Measurements from ENCODE around the gene ATPAF2. TPM values are rescaled to one million over a fixed set of nuclear protein-coding genes. Genes with fewer than 3 reads are reported as not detected.

Gene ATPAF2
- total RNA-seq, 2 experiments from 2014 or later, result 22.9 to 29.9 TPM

DNA sequence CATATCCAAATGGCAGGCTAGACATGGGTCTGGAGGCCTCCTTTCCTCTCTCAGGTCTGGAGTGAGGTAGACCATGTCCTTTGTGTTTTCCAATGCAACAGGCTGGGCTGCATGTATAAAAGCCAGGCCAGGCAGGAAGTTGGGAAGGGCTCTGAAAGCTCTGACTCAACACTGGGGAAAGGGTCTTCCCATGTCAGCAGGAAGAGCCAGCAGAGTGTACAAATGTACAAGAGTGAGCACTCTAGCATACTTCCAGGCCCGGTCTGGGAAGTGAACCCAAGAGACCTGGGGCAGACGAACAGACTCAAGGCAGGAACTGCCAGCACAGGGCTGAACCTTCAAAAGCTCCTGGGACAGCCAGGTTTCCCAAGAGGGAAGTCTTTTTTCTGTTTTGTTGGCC lies 7.0 kb downstream of the ATPAF2 start:
- ATAC-seq (ENCODE audit: low read depth), result no peak
- Mint-ChIP-seq H3K4me1 (peaks cover 14% of the 10 kb centered on the region), H3K27ac (no peak overlapping the region), H3K9me3 (no peaks in the 10 kb centered on the region), H3K4me3 (no peak overlapping the region), H3K27me3 (no peaks in the 10 kb centered on the region), H3K36me3 (peaks cover 5% of the 10 kb centered on the region)
- POLR2A ChIA-PET, result no interaction called here
- DNase-seq, result no peak

DNA sequence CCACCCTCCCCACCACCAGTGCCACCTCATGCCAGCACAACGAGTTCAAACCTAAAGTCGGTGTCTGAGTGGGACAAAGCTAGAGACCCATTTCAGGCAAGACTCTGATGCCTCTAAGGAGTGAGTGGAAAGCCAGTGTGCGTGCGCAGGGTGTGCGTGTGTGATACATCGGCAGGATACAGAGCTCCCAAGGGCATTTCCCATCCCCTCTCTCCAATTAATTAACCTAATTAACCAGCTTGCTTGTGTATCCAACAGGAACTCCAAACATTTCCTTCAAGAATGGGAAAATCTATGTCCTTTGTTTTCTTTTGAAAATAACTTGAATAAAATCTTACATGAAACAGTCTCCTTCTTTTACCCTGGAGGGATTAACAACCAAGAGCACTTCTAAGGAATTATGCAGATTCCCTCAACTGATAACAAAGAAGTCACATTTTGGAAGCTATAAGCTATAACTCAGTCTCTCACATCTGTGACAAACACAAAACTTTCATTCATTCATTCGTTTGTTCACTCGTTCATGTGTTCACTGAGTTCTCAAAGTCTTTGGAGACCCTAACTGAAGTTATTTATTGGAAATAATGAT lies 9.9 kb downstream of the ATPAF2 start:
- peaks cover 7% of the 10 kb centered on the region for H3K36me3 Mint-ChIP-seq
- H3K4me3 Mint-ChIP-seq, result no peak overlapping the region
- no peaks in the 10 kb centered on the region for H3K27me3 Mint-ChIP-seq
- H3K4me1 Mint-ChIP-seq, result peaks cover 25% of the 10 kb centered on the region
- ATAC-seq (ENCODE audit: low read depth) (no peak), DNase-seq (no peak)
- POLR2A ChIA-PET, result interaction anchor here (0.7 kb wide), 1 partner anchor 9 kb away, joined by 5 read pairs; no protein-coding TSS in a partner anchor
- no peak overlapping the region for H3K27ac Mint-ChIP-seq
- H3K9me3 Mint-ChIP-seq, result no peaks in the 10 kb centered on the region

DNA sequence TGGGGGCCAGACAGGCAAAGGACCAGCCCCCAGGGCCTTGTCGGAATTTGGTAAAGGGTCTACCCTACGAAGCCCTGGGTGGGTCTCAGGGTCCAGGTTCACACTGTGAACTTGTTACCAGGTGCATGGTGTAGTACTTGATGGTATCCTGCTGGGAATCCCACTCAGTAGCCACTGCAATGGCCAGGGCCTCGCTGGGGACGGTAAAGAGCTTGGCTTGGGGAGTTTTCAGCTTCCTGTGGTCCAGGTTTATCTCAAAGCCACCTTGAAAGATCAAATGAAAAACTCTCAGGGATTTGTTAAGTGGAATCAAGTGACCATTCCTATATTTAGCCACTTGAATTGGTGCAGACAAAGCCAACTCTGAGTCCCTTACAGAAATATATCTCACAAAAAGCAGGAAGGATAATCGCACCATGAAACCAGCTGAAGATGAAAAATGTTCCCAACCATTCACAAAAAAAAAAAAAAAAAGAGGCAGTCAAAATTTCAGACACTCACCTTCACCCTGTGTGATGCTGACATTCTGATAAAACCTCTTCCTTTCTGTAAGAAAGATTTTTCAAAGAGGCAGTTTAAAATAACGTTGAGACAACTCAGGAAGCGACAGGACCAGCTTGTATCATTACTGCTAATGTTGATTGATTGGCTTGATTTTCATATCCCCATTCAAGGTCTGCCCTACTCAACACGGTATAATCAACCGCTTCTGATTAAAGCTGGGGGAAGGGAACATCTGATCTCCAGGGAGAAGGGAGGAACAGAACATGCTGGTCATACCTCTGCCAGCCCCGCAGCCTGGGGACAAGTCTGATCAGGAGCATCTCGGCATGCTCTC lies 10.6 kb downstream of the ATPAF2 start:
- Mint-ChIP-seq H3K4me3 (no peak overlapping the region), H3K27ac (no peak overlapping the region)
- DNase-seq, result no peak

GRCh38 chr17:18027280-18027679 lies 11.7 kb downstream of the ATPAF2 start:
- peaks cover 17% of the 10 kb centered on the region for H3K4me1 Mint-ChIP-seq
- H3K27me3 Mint-ChIP-seq, result no peaks in the 10 kb centered on the region
- H3K4me3 Mint-ChIP-seq, result no peak overlapping the region
- no peaks in the 10 kb centered on the region for H3K9me3 Mint-ChIP-seq
- ATAC-seq (ENCODE audit: low read depth) (no peak), DNase-seq (no peak)
- no peak overlapping the region for H3K27ac Mint-ChIP-seq
- H3K36me3 Mint-ChIP-seq, result peaks cover 7% of the 10 kb centered on the region
- POLR2A ChIA-PET, result interaction anchor here (1.0 kb wide), 1 partner anchor 54 kb away, joined by 3 read pairs; the partner anchor contains the start of gene DRC3

More for the DNA sequence above, 10.6 kb downstream of the ATPAF2 start:
- ATAC-seq (ENCODE audit: low read depth), result no peak
- Mint-ChIP-seq H3K36me3 (peaks cover 7% of the 10 kb centered on the region), H3K4me1 (peaks cover 21% of the 10 kb centered on the region), H3K9me3 (no peaks in the 10 kb centered on the region), H3K27me3 (no peaks in the 10 kb centered on the region)
- POLR2A ChIA-PET, result interaction anchor here (0.6 to 1.0 kb wide), 4 partner anchors 55 to 115 kb away, joined by 3 to 5 read pairs (median 3); partner anchors contain the start of gene DRC3

GRCh38 chr17:18025945-18026776 lies 12.8 kb downstream of the ATPAF2 start:
- H3K27ac Mint-ChIP-seq, result no peak overlapping the region
- no peaks in the 10 kb centered on the region for H3K9me3 Mint-ChIP-seq
- peaks cover 7% of the 10 kb centered on the region for H3K36me3 Mint-ChIP-seq
- no peaks in the 10 kb centered on the region for H3K27me3 Mint-ChIP-seq
- ATAC-seq (ENCODE audit: low read depth) (peak; percentile 99), DNase-seq (peak; percentile 44)
- peak overlapping the region; percentile 25 for H3K4me3 Mint-ChIP-seq
- H3K4me1 Mint-ChIP-seq, result peaks cover 17% of the 10 kb centered on the region
- POLR2A ChIA-PET, result no interaction called here

DNA sequence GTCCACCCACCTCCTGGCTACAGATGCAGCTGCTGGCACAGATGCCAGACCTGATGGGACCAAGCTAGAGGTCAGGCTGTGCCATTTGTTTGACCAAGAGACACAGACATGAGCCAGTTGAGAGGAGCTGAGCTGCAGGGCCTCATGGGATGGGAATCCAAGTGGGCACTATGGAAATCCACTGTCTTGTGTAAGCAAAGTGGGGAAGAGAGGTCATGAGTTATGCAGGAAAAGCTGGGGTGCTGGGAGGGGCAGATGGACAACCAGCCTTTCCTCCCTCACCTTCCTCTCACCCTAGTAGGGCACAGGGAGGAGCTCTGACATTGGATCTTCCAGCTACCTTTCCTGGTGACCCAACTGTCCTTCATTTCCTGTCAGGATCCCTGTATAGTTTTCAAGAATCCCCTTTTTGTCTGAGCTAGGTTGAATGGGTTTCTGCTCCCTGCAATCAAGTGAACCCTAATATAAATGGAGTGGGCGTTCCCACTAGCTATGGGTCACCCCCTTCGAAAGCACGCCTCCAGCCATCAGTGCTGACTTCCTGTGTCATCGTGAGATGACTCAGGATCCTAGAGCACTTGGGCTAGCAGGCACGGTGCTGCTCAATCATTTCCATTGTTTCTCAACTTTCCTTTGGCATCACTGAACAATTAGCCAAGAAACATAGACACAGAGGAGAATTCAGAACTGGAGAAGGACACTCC lies 13.6 kb downstream of the ATPAF2 start:
- POLR2A ChIA-PET, result no interaction called here
- Mint-ChIP-seq H3K36me3 (peaks cover 7% of the 10 kb centered on the region), H3K4me3 (peak overlapping the region; percentile 25), H3K27me3 (no peaks in the 10 kb centered on the region), H3K9me3 (no peaks in the 10 kb centered on the region), H3K4me1 (peaks cover 17% of the 10 kb centered on the region), H3K27ac (no peak overlapping the region)
- DNase-seq (no peak), ATAC-seq (ENCODE audit: low read depth) (peak; percentile 46)

- no peaks in the 10 kb centered on the region for H3K27me3 Mint-ChIP-seq
- ATAC-seq (ENCODE audit: low read depth) (no peak), DNase-seq (no peak)
- POLR2A ChIA-PET, result no interaction called here
- H3K9me3 Mint-ChIP-seq, result no peaks in the 10 kb centered on the region
- H3K36me3 Mint-ChIP-seq, result peaks cover 4% of the 10 kb centered on the region
- peaks cover 8% of the 10 kb centered on the region for H3K4me1 Mint-ChIP-seq
- no peak overlapping the region for H3K27ac Mint-ChIP-seq
- no peak overlapping the region for H3K4me3 Mint-ChIP-seq
These were observed 17.6 kb downstream of the ATPAF2 start for GRCh38 chr17:18021372-18021771.

DNA sequence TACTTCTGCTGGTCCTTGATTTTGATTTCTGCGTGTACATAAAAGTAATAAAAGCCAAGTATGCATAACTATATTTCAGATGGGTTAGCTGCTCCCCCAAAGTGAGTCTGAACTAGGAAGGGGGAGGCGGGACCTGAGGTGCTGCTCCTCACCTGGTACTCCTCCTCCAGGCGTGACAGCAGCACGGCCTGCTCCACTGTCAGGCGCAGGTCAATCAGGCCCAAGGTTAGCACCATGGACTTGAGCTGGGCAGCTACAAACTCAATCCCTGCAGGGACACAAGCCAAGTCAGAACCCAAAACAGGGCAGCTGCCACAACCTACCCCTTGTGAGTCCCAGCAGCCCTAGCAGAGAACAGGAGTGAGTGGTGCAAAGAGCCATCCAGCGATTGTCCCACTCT lies 18.0 kb downstream of the ATPAF2 start:
- Mint-ChIP-seq H3K27ac (no peak overlapping the region), H3K27me3 (no peaks in the 10 kb centered on the region), H3K9me3 (no peaks in the 10 kb centered on the region), H3K4me3 (no peak overlapping the region), H3K4me1 (peaks cover 4% of the 10 kb centered on the region), H3K36me3 (peaks cover 4% of the 10 kb centered on the region)
- DNase-seq, result no peak
- POLR2A ChIA-PET, result no interaction called here
- ATAC-seq (ENCODE audit: low read depth), result no peak

DNA sequence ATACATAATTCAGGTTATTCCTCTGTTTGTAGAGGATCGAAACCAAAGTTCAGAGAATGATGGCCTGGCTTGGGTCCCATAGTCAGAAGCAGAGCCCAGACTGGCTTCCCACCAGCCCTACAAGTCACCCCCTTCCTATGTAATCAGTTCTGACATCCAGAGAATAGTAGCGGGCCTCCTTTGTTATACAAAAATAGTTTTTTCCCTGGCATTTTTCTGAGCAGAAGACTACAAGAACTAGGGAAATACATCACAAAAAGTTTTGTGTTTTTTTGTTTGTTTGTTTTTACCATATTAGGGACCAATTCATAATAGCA lies 19.2 kb downstream of the ATPAF2 start:
- H3K36me3 Mint-ChIP-seq, result peaks cover 1% of the 10 kb centered on the region
- ATAC-seq (ENCODE audit: low read depth), result no peak
- no peaks in the 10 kb centered on the region for H3K27me3 Mint-ChIP-seq
- no peaks in the 10 kb centered on the region for H3K9me3 Mint-ChIP-seq
- no peak for DNase-seq
- POLR2A ChIA-PET, result no interaction called here
- H3K27ac Mint-ChIP-seq, result no peak overlapping the region
- H3K4me1 Mint-ChIP-seq, result no peaks in the 10 kb centered on the region
- H3K4me3 Mint-ChIP-seq, result no peak overlapping the region

- H3K27me3 Mint-ChIP-seq, result no peaks in the 10 kb centered on the region
- no peaks in the 10 kb centered on the region for H3K4me1 Mint-ChIP-seq
- peaks cover 1% of the 10 kb centered on the region for H3K36me3 Mint-ChIP-seq
- POLR2A ChIA-PET, result no interaction called here
- no peak overlapping the region for H3K27ac Mint-ChIP-seq
- DNase-seq (no peak), ATAC-seq (ENCODE audit: low read depth) (no peak)
- no peaks in the 10 kb centered on the region for H3K9me3 Mint-ChIP-seq
- no peak overlapping the region for H3K4me3 Mint-ChIP-seq
These were observed 20.5 kb downstream of the ATPAF2 start for GRCh38 chr17:18018411-18018921.

DNA sequence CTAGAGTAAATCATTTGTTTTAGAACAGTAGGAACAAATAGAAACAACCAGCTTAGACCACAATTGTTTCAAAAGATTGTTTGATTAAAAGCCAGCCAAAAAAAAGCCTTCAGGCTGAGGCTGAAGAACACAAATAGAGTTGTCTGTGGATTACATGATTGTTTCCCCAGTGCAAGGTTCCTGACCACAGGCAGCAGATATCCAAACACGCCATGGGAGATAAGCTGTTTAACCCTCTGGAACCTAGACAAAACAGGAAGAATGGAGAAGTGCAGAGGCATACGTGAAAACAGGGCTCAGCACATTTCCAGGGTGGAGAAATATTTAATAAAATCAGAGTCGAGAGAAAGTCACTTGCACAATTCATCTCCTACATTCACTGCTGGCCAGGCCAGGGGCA lies 21.0 kb downstream of the ATPAF2 start:
- no peak for DNase-seq
- peaks cover 1% of the 10 kb centered on the region for H3K36me3 Mint-ChIP-seq
- H3K4me3 Mint-ChIP-seq, result no peak overlapping the region
- no peak for ATAC-seq (ENCODE audit: low read depth)
- H3K9me3 Mint-ChIP-seq, result no peaks in the 10 kb centered on the region
- no peaks in the 10 kb centered on the region for H3K27me3 Mint-ChIP-seq
- H3K27ac Mint-ChIP-seq, result no peak overlapping the region
- POLR2A ChIA-PET, result no interaction called here
- no peaks in the 10 kb centered on the region for H3K4me1 Mint-ChIP-seq

DNA sequence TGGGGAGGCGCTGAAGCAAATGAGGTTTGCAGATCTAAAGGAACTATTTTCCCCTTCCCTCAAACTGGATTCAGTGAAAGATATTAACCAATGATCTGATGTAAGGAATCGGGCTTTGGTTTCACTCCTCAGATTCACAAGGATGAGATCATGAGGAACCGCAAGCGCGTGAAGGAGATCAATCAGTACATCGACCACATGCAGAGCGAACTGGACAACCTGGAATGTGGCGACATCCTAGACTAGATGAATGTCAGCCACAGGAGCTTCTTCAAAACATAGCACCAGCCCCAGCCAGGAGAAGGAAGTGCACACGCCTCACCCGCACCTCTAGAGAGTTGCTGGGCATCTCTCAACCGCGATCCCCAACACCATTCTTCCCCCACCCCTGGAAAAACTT lies 22.5 kb downstream of the ATPAF2 start:
- no peak overlapping the region for H3K4me3 Mint-ChIP-seq
- no peak for DNase-seq
- no peaks in the 10 kb centered on the region for H3K9me3 Mint-ChIP-seq
- no peaks in the 10 kb centered on the region for H3K27me3 Mint-ChIP-seq
- H3K27ac Mint-ChIP-seq, result no peak overlapping the region
- no peaks in the 10 kb centered on the region for H3K4me1 Mint-ChIP-seq
- POLR2A ChIA-PET, result no interaction called here
- no peak for ATAC-seq (ENCODE audit: low read depth)
- peaks cover 1% of the 10 kb centered on the region for H3K36me3 Mint-ChIP-seq

GRCh38 chr17:18015593-18015992 lies 23.4 kb downstream of the ATPAF2 start:
- H3K4me3 Mint-ChIP-seq, result no peak overlapping the region
- POLR2A ChIA-PET, result no interaction called here

More at GRCh38 chr17:18015593-18015992, 23.4 kb downstream of the ATPAF2 start:
- H3K9me3 Mint-ChIP-seq, result no peaks in the 10 kb centered on the region
- H3K27me3 Mint-ChIP-seq, result no peaks in the 10 kb centered on the region
- ATAC-seq (ENCODE audit: low read depth) (no peak), DNase-seq (no peak)
- H3K4me1 Mint-ChIP-seq, result no peaks in the 10 kb centered on the region
- no peak overlapping the region for H3K27ac Mint-ChIP-seq
- peaks cover 1% of the 10 kb centered on the region for H3K36me3 Mint-ChIP-seq

All from activated naive CD8-positive, alpha-beta T cell treated with anti-CD3 and anti-CD28 coated beads, Interleukin-2, amount 10 ng/mL, durations not matched to agents 7 days and 5 days (primary cell).